GM21515 (cell line): ENCODE data around the gene JDP2.

Experiments used
- ATAC-seq: cut with Tn5 transposase; IDR thresholded peaks from one replicate; pipeline ENCODE4 v1.9.1; 2021; ENCODE audit not compliant: unreplicated experiment

JDP2 gene

DNA sequence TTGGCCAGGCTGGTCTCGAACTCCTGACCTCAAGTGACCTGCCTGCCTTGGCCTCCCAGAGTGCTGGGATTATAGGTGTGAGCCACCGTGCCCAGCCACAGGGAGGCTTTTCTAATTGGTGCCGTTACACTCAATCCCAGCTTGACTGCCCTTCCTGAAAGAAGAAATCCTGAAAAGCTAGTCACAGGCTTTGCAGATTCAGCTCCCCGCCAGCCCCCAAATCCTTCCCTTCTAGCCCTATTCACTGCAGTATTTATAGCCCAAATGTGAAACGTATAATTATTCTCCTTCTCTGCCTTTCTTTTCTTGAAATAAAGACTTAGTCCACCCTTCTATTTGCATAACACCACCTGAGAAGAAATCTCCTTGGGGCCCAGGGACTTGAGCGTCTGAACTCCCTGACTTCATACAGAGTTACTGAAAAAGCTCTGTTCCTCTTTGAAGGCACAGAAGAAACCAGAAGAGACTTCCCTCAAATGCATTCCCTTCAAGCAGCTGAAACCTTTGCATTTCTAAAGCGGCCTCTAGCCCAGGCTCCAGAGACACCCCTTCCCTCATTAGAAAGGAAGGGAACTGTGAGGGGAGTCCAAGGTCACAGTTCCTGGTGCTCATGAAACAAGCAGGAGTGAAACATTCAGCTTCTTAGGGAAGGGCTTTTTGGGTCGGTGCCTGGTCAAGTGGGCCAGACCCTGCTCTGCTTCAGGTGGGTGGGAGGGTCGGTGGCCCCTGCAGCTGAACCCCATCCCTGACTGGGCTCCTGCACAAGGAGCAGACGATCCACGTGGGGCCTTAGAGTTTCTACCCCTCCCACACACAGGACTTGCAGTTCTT lies 52.2 kb downstream of the JDP2 start:
- peak; percentile 85 for ATAC-seq

DNA sequence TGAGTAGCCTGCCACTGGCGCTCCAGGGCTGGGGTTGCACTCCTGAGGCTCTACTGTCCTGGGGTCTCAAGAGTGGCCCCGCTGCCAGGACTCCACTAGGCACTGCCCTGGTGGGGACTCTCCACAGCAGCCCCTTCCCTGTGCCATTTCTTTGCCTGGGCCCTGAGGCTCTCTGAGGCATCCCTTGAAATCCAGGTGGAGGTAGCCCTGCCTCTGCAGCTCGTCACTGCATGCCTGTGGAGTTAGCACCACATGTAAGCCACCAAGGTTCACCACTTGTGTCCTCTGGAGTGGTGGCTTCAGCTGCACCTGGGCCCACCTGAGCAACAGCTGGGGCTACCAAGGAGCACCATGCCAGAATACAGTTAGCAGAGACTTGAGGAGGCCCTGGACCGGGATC lies 54.5 kb downstream of the JDP2 start:
- no peak for ATAC-seq

DNA sequence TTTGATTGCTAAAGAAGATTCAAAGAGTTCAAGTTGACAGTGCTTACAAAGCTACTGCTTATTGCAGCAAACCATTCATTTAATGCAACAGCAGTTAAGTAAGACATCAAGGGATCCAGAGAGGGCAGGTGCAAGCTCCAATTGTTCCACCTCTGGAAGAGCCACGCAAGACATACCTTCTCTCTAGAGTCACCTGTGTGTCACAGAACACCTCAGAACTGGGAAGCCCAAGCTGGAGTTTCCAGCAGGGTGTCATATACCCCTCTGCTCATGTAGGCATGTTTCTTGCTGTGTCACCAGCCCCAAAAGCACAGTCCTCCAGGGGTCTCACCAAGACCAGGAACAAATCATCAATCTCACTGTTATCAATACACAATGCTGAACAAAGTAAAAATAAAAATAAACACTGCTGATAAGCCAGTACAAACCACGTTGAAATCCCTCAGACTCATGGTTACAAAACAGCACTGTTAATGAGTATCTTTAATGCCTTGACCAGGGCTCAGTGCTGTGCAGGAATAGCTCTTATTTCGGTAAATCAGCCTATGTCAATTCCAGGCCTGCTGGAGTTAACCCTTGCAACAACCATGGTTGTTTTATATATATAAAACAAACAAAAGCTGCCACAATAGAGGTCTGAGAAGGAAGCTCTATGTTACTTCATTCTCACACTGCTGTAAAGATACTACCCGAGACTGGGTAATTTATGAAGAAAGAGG lies 57.0 kb downstream of the JDP2 start:
- ATAC-seq, result no peak

DNA sequence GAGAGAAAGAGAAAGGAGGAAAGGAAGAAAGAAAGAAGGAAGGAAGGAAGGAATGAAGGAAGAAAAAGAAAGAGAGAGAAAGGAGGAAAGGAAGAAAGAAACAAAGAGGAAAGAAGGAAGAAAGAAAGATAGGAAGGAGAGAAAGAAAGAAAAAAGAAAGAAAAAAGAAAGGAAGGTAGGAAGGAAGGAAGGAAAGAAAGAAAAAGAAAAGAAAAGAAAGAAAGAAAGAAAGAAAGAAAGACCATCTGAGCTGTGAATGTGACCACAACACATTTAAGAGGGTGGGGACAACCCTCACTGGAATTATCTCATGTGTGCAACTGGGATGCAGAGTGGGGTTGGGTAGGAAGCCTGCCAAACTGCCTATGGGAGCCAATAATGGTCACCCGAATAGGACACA lies 58.5 kb downstream of the JDP2 start:
- ATAC-seq, result no peak

DNA sequence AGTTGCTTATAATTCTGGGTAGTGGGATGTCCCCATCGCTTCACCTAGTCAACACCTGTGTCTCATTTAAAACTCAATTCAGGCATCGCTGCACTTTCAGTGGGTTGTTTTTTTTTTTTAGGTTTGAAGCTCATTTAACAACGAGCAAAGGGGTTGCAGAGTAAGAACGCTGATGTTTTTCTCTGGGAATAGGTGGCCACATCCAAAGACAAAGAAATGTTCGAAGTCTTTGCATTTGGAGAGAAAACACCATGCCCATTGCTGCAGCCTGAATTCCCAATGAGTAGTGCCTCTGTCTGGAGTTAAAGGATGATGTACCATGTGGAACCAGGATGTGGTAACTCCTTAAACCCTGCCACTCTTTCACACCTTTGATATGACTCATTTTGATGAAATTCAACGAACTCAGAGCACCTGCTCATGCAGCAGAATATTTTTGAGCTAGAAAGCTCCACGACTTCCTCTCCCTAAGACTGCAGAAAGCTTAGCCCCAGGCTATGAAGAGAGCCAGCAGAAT lies 59.4 kb downstream of the JDP2 start:
- peak; percentile 65 for ATAC-seq

DNA sequence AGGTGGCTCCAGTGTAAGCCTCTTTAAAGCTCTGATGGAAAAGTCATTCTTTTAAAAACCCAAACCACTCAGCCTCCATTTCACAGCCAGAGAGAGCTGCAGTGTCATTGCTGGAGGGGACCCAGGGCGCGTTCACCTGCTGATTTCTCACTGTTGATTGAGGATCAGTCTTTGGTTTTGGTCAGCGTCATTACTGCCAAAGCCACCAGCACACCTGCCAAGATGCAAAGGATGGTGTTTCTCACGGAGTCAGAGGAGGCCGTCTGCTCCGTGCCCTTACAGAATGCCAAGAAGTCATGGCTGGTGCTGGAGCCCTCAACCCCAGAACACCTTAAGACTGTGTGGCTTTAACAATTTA lies 61.6 kb downstream of the JDP2 start:
- no peak for ATAC-seq

DNA sequence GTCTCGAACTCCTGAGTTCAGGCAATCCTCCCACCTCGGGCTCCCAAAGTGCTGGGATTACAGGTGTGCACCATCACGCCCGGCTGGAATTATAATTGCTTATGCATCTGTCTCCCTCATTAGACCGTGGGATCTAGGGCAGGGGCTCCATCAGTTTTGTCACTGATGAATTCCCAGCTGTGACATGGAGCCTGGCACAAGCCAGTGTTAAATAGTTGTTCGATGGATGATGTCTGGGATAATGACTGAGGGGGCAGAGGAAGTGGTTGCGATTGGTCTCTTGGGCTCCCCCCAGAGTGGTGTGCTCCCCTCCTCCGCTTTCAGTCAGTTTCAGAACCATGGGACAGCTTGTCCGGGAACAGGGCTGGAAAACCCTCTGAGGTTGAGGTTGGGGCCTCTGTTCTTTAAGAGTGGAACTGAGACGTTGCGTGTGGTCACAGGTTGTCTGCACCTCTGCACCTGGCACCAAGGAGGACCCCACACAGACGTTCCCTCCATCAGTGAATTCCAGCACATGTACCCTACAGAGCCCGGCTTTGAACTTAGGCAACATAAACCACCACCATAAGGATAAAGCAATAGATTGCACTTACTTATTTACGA lies 63.7 kb downstream of the JDP2 start:
- no peak for ATAC-seq

DNA sequence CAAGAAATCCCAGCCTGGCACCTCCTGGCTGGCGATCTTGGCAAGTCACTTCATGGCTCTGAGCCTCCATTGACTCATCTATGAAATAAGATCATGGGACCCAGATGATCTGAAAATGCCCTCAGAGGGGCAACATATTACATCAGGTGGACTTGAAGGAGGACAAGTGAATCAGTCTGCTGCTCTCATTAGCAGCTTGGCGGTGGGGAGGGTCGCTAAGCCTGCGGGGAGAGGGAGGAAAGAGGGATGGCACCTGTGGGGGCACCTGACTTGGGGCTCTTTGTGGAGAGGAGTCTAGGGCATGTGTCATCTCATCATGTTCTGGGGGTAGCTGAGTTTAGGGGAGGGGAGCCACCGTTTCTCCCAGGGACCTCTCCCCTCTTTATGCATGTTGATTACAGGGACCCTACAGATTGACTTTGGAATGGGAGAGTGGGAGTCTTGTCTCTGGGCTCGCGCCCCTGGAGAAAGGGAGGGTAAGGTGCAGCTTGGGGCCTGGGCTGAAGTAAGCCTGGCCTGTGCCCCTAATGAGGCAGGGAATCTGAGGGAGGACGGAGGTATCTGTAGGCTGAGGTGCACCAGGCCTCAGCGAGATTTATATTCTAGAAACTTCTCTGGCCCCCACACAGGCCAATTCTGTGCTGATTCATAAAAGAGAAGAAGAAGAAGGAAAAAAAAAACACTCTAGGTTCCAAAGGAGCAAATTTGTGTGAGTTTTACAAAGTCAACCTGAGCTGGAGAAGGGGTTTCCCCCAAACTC lies 65.2 kb downstream of the JDP2 start:
- no peak for ATAC-seq

DNA sequence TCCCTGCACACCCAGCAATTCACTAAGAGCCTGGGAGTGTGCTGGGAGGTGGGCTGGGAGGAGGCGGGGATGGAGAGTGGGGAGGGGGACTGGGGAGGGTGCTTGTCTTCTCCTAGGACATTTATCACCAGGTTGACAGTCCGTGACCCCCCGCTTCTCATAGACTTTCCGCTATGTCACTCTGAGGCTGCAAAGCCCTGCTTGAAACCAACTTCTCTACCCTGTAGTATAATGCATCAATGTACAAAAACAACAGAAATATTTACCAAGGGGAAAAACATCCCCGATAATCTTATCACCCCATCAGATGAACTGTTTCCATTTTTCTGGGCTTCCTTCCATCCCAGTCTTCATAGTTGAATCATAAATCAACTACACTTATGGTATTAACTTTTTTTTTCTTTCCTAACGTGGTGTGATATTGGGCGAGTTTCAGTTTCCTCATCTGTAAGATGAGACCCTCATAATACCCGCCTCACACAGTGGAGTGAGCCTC lies 65.8 kb downstream of the JDP2 start:
- ATAC-seq, result no peak

DNA sequence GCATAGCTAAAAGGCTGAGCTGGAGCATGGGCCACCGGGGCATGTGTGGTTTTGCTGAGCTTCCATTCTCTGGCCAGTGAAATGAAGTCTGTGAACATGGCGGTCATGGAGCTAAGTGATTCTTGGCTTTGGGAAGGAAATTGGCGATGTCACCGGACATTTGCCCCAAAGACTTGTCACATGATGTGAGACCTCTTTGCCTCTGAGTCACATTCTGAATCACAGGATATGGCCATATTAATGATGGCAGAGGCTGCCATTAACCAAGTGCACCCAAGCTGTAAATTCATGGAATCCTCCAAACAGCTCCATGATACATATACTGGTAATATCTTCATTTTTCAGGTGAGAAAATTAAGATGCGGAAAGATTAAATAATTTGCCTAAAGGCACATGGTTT lies 67.1 kb downstream of the JDP2 start:
- no peak for ATAC-seq

DNA sequence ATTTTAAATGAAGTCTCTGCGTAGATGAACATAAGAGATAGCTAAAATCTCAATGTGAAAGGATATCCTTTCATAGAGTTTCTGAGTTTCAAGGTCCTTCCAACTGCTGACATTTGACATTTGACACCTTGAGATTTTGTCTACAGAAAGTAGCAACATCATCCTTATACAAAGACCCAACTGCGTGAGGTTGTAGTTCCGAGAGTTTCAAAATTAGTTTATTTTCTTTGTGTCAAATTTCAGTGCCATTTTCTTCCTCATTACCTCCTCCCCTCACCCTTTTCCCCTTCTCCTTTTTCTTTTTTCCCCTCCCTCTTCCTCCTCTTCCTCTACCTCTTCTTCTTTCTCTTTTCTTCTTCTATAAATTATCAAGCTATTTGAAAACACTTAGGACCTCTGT lies 67.6 kb downstream of the JDP2 start:
- ATAC-seq, result no peak

DNA sequence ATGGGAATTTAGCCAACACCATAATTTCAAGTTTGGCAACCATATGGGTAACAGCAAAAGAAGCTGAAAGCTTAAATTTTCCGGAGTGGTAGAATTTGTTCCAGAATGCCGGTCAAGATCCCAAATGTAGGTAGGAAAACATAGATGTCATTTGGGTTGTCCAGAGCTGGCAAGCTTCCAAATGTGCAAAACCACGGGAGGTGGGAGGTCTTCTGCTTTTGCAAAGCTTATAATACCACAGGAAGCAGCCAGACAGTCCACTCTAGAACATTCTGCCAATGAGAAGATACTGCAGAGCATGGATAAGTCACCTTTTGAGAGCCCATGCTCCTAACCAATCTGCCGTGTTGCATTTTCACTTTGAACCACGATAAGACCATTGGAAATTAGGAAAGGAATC lies 68.1 kb downstream of the JDP2 start:
- no peak for ATAC-seq

DNA sequence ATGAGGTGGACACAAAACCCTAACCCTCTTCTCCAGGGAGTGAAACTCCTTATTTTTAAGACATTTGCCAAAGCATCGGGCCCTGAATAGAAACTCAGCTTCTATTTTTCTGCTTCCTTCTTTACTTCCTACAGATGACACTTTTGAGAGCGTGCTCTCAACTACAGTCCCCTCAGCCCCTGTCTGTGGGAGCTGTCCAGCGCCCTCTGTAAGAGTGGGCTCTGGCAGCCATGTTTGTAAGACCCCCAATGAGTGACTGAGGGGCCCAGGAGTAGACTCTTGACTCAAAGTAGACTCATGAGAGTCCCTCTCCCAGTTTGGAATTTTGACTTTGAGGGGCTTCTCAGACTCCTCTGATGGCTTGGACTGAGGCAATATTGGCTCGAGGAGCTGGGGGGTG lies 68.9 kb downstream of the JDP2 start:
- no peak for ATAC-seq

DNA sequence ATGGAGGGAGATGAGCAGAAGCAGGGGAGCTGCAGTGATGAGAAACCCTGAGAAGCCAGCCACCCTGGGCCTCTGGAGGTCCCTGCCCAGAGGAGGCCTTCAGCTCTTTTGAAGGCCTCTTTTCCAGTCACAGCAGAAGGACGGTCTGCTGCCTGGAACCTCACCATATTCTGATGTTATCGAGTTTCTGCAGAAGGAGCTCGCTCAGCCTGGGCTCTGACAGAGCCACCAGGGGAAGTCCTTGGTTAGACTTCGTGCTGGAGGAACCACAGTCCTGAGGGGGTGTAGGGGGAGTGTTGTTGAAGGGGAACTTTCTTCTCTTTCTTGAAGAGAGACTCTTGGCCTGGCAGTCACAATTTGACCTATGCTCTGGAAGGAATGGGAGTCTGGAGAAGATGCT lies 69.4 kb downstream of the JDP2 start:
- ATAC-seq, result no peak

DNA sequence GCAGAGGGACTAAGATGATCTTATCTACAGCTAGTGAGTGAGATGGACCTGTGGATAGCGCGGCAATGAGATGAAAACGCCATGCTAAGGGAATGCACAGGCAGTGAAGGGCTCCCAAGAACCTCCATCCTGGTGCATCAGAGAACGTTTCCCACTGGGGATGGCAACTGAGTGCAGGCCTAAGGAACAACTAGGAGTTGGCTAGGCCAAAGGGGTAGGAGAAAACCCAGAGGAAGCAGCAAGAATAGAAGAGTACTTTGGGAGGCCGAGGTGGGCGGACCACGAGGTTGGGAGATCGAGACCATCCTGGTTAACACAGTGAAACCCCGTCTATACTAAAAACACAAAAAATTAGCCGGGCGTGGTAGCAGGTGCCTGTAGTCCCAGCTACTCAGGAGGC lies 69.9 kb downstream of the JDP2 start:
- no peak for ATAC-seq

DNA sequence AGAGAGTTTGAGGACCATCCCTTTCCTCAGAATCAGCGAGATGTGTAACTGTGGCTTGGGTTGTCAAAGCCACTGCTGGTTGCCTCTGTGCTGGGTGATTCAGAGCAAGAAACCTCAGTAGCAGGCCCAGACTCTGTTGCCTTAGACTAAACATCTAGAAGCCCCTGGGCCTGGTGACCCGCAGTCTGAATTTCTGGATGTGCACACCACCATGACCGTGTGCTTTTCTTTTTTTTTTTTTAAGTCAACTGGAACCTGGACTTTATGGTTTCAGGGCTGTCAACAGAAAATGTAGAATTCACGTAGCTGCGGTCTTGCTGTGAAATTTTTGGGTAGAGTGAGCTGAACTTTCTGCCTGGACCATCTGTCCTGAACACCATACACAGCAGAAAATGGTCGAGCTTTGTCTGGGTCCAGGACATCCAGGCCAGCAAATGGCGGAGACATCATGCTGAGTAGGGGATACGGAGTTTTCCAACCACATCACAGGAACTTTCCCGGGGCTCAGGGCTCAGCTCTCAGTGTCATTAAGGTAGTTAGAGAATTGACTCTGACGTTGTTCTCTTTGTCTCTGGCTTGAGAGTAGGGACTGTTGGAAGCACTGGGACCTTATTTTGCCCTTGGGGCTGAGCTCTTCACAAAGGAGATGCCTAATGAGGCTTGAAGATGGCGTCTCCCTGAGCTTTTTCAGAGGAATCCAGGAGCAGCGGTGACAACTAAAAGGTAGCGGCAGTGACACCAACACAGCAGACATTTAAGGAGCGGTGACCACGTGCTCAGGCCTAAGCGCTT lies 71.5 kb downstream of the JDP2 start:
- ATAC-seq, result peak; percentile 46

DNA sequence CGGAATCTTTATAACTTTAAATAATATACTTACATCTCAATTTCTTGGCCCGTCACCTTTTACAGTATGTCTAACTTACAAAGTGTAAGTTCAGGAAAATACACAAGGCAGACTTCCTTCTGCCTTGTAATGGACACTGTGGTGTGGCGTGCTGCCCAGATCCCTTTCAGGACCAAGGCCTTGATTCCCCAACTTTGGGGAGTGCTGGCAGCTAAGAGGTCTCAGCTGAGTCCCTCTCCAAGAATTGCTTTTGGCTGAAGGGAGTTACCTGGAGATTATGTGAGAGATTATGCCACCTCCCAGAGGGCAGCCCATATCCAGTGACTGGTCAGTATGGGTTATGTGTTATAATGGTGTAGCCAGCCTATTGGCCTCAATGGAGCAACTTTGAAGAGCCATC lies 73.3 kb downstream of the JDP2 start:
- ATAC-seq, result no peak

DNA sequence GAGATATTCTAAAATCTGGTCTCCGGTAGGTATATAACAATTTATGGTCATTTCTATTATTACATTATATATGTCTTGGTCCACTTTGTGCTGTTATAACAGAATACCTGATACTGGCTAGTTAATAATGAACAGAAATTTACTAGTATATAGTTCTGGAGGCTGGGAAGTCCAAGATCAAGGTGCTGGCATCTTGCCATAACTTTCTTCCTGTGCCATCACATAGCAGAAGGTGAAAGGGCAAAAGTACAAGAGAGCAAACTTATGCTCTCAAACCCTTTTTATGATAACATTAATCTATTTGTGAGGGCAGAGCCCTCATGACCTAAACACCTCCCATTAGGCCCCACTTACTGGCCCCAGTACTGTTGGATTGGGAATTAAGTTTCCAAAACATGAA lies 76.6 kb downstream of the JDP2 start:
- no peak for ATAC-seq

DNA sequence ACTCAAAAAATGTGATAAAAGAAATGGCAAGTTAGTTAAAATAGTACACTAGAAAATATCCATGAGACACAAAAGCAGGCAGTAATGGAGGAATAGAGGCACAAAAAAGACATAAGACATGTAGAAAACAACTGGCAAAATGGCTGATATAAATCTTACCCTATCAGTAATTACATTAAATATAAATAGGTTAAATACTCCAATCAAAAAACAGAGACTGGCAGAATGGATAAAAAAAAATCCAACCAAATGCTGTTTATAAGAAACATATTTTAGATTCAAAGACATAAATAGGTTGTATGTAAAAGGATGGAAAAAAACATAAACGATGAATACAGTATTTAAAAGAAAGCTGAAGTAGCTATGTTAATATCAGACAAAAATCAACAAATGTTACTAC lies 79.1 kb downstream of the JDP2 start:
- no peak for ATAC-seq

DNA sequence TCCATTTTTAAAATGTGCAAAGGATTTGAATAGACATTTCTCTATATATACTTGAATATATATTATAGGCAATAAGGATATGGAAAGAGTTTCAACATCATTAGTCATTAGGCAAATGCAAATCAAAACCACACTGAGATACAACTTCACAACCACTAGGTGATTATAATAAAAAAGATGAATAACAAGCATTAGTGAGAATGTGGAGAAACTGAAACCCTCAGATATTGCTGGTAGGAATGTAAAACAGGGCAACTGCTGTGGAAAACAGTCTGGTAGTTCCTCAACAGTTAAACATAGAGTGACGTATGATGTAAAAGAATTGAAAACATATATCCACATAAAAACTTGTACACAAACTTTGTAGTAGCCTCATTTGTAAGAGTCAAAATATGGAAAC lies 82.7 kb downstream of the JDP2 start:
- ATAC-seq, result no peak
